Hypothalamus (tissue), 51 donors: ENCODE results near the gene SFXN1.
"Not testable (repeated sequence)": the region's sequence is repeated elsewhere in the genome, so short reads cannot be mapped to it uniquely, and the experiment has no call there.

Experiments
- DNase-seq, 51 donors: peaks; one replicate each; lab custom pipeline; 2025; lab: John Stamatoyannopoulos, UW

SFXN1 gene, protein sequence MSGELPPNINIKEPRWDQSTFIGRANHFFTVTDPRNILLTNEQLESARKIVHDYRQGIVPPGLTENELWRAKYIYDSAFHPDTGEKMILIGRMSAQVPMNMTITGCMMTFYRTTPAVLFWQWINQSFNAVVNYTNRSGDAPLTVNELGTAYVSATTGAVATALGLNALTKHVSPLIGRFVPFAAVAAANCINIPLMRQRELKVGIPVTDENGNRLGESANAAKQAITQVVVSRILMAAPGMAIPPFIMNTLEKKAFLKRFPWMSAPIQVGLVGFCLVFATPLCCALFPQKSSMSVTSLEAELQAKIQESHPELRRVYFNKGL

GRCh38 chr5:175478384-175479124 lies at the start of gene SFXN1:
Gene SFXN1, plus strand, starts transcription at chr5:175478560. Its CDS starts 13,544 bp downstream, at chr5:175492104.
- DNase-seq = peak; percentile 17 to 89 (median 73)

GRCh38 chr5:175434800-175435199 lies 43.6 kb upstream of the SFXN1 start:
- no peak for DNase-seq

DNA sequence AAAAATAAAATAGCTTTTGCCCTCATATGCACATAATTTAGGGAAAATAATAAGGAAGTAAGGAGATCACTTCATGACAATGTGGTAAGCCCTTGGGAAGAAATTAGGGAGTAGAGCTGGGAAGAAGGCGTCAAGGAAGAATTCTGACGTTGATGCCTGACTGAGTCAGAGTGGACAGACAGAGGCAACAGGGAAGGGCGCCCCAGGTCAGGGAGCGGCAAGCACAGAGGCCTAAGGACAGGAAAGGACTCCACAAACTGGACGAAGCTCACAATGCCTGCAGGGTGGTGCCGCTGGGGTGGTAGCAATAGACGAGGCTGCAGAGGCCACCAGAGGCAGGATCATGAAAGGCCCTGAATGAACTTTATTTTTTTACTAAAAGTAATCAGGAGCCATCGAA lies 42.0 kb upstream of the SFXN1 start:
- DNase-seq = no peak

DNA sequence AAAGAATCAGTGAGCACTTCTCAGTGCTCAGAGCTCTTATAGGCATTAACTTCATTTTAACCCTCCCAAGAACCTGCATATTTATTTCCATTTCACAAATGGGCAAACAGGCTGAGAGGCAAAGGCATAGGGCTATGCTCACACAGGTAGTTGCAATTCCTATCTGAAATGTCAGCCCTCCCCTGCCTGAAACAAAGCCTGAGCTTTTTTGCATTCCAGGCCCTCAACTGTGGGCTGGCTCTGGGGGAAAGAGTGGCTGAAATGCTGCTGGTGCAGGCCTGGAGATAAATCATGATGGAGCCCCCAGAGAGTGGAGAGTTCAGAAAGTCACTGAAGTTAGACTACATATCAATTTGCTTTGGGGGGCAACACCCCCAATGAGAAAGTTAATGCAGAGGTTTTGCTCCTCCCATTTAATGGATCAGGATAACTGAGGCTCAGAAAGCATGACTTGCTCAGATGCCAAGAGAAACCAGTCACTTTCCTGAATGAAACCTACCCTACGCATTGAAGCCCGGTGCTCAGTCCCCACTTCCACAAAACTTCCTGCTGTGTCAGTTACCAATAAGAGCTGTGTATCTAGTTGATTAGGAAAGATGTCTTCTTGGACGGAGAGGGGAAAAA lies 40.0 kb upstream of the SFXN1 start:
- no peak for DNase-seq

DNA sequence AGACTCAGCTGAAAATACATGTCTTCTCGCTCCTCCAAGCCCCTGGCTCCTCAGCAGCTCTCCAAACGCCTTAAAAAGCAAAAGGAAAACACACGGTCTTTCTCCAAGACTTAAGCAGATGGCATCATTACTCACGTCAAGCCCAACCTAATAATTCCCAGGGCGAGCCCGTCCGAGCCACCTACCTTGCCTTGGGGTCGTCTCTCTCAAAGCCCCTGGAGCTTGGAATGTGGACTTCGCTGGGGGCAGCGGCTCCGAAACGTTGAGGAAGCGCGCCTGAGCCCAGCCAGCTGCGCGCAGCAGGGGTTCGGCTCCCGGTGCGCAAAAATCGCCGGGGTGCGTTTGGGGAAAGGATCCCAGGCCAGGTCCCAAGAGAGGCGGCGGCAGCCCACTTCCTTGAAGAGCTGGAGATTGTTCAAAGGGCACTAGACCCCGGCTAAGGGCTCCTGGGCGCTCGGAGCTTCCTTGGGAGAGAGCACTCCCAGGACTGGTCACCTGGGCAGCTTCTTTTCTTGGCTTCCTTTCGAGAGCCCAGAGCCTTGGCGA lies 34.8 kb upstream of the SFXN1 start:
- no peak for DNase-seq

- peak in 31 of 51 donors; percentile 5 to 76 (median 23) for DNase-seq
These were observed 34.1 kb upstream of the SFXN1 start, which contains the start of gene DRD1 for GRCh38 chr5:175444060-175444904. Gene DRD1, minus strand, starts transcription at chr5:175444182. Its CDS starts 1,083 bp downstream, at chr5:175443099.

DNA sequence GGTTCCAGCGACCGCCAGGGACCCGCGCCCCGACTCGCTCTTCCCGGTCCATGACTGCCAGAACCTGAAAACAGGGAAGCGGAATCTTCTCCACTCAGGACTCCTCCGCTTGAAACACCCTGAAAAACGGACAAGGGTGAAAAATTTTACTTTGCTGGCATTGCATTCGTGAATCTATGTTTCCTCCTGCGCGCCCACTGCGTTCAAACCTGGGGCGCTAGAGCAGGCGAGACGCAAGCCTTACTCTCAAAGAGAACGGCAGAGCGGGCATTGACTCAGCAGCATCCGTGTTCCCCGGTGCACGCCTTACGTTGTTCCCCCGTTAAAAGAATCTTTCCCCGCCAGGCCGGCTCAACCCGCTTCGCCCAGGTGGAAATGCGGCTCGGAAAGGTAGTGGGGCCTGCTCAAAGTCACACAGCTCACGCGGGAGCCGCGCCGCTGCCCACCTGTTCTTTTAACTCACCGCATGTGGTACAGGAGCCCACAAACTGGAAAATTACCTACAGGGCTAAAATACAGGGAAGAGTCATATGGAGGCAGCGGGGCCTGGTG lies 33.4 kb upstream of the SFXN1 start:
- DNase-seq = peak in 2 of 51 donors; percentile 56 to 69

GRCh38 chr5:175446378-175446777 lies 32.0 kb upstream of the SFXN1 start:
- DNase-seq = not testable (repeated sequence)

DNA sequence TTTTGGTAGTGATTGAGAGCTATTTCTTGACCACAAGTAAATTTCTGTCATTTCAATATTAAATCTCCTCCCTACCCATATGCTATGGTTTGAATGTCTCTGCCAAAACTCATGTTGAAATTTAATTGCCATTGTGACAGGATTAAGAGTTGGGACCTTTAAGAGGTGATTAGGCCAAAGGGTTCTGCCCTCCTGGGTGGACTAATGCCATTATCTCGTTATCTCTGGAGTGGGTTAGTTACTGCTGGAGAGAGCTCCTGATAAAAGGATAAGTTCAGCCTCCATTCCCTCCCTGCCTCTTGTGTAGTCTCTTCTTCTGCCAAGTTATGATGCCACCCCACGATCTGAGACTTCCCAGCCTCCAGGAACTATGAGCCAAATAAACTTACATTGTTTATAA lies 30.8 kb upstream of the SFXN1 start:
- no peak for DNase-seq

GRCh38 chr5:175448276-175448675 lies 30.1 kb upstream of the SFXN1 start:
- peak in 1 of 51 donors; percentile 27 for DNase-seq

DNA sequence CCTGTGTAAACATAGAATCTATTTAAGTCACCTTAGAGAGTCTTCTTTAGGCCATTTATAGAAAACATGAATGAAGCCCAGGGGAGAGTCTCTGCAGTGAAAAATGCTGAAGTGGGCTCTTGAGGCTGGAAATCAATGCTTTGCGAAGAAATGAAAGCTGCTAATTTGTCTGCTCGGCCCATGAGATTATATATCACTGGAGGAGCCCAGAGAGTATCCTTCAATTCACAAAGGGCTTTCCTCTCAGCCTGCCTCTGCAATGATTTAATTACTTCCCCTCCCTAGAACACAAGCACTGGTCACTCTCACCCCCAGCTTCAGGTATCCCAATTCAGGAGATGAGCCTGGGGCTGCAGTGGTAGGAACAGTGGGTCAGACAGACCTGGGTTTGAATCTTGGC lies 26.2 kb upstream of the SFXN1 start:
- no peak for DNase-seq

GRCh38 chr5:175454338-175454737 lies 24.0 kb upstream of the SFXN1 start:
- DNase-seq = not testable (repeated sequence)

DNA sequence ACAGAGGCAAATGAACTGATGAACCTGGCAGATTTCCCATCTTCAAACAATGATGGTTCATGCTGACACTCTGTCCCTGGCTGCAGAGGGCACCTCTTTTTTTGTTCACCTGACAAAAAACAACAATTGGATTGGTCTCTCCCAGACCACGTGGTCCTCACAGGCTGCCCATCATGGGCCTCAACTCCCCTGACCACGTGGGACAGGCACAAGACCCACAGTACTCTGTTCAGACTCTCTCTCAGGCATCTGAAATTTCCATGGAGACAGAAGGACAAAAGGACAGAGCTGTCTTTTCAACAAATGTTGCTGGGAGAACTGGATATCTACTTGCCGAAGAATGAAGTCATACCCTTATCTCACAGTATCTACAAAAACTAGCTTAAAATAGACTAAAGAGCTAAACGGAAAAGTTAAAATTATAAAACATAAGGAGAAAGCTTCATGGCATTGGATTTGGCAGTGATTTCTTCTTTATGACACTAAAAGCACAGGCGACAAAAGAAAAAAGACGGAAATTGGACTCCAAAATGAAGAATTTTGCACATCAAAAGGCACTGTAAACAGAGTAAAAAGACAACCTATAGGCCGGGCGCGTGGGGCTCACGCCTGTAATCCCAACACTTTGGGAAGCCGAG lies 22.1 kb upstream of the SFXN1 start:
- DNase-seq = peak in 1 of 51 donors; percentile 6

GRCh38 chr5:175457466-175457865 lies 20.9 kb upstream of the SFXN1 start:
- DNase-seq = no peak

GRCh38 chr5:175460126-175460525 lies 18.2 kb upstream of the SFXN1 start:
- no peak for DNase-seq

DNA sequence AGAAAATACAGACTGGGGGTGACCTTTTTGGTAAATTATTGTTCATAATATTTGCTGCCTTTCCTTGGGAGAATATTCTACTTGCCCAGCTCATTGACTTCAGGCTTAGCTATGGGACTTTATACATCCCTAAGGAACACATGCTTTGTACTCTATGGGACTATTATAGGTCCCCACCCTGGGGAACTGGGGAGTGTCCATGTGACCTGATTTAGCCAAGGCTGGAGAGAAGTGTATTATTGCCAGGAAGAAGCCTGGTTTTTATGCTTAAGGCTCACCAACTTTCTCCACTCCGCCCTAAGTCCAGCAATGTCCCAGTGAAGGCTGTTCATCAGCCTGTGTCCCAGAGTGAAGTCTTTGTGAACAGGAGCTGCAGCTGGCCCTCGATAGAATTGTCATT lies 17.8 kb upstream of the SFXN1 start:
- no peak for DNase-seq

- no peak for DNase-seq
These were observed 17.0 kb upstream of the SFXN1 start for GRCh38 chr5:175461370-175461769.

DNA sequence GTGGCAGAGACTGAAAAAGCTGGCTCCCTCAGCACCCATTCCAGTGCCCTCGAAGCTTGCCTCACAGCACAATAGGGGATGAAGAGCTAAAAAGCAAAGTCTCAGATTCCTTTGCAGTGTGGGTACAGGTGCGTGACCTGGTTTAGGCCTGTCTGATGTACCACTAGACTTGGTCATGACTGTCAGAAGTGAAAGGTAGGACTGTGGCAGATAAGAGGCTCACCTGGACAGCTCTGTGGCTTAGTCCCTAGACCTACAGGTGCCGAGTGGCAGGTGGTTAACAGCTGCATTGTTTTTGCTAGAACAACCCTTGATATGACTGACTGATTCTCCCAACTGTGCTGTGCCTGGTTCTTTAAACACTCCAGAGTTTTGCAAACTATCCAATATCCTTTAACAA lies 14.7 kb upstream of the SFXN1 start:
- no peak for DNase-seq
